Neural crest cell (in vitro differentiated cells): ENCODE data around the gene AFAP1L2. TPM values are rescaled to one million over a fixed set of nuclear protein-coding genes. Genes with fewer than 3 reads are reported as not detected.

ENCODE experiments used
- DNase-seq: peaks from one replicate; pipeline ENCODE4 v3.0.0; 2021; ENCODE audit warnings: low read depth, mixed read lengths, low spot score
- H3K27ac Mint-ChIP-seq: one replicate; pipeline ENCODE4 v1.8.0; 2021; ENCODE audit warnings: mild to moderate bottlenecking, mixed read lengths; ENCODE audit not compliant: unreplicated experiment
- H3K27me3 Mint-ChIP-seq: 2 replicates; pipeline ENCODE4 v1.8.0; 2021; ENCODE audit warnings: low read depth, mild to moderate bottlenecking, mixed read lengths
- H3K36me3 Mint-ChIP-seq: 2 replicates; pipeline ENCODE4 v1.8.0; 2021; ENCODE audit warnings: low read depth, mild to moderate bottlenecking, mixed read lengths
- H3K4me1 Mint-ChIP-seq: 2 replicates; pipeline ENCODE4 v1.8.0; 2021; ENCODE audit warnings: mixed read lengths
- H3K4me3 Mint-ChIP-seq: one replicate; pipeline ENCODE4 v1.8.0; 2021; ENCODE audit warnings: mild to moderate bottlenecking, mixed read lengths
- H3K9me3 Mint-ChIP-seq: 2 replicates; pipeline ENCODE4 v1.8.0; 2021; ENCODE audit warnings: mixed read lengths
- total RNA-seq: library from RNA; stranded (reverse); gene quantifications from 2 replicates; pipeline ENCODE4 v1.2.1, GENCODE V29; 2021
- TF ChIP-seq, protein P1 (sequence below): fragments of 200-600 bp; sonication (generic); conservative IDR thresholded peaks from 2 replicates; pipeline ENCODE4 v1.5.0; 2021; ENCODE audit warnings: antibody characterized with exemption, mild to moderate bottlenecking

AFAP1L2 gene
- total RNA-seq, 1 donor from 2014 or later, result 72.1 TPM

DNA sequence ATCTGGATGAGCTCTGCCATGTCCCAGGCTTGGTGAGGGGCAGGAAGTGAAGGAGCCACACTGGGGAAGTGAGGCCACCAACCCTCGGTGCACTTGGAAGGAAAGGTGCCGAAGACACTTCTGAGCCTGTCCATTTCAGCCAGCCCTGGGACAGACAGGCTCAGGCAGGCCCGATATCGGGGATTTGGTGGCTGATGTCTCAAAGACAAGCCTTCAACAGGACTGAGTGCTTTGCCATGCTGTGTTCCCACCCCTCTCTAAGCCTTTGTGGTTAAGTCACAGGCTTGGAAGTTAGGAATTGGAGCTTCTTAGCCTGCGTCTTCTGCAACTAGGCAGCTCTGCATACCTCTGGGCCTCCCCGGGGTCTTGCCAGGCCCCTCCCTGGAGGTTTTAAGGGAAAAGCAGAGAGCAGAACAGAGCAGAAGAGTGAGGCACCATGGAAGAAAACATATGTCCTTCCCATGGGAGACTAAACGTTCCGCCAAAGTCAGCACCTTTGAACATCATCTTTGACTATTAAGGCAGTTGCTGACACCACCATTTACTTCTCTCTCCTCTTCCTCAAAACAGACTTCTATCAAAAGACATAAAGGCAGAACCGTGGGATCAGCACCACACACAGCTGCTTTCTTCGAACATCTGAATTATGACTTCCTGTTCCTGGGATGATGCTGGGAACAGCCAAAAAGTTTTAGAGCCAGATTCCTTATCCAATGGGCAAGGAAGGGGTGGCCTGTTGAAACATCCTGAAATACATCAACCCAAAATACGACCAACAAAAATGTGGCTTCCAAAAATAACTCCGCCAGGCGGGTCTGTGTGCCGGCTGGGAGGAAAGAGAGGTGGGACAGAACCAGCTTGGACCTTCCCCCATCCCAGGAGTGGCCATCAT lies 71.8 kb downstream of the AFAP1L2 start:
- no peak for DNase-seq

DNA sequence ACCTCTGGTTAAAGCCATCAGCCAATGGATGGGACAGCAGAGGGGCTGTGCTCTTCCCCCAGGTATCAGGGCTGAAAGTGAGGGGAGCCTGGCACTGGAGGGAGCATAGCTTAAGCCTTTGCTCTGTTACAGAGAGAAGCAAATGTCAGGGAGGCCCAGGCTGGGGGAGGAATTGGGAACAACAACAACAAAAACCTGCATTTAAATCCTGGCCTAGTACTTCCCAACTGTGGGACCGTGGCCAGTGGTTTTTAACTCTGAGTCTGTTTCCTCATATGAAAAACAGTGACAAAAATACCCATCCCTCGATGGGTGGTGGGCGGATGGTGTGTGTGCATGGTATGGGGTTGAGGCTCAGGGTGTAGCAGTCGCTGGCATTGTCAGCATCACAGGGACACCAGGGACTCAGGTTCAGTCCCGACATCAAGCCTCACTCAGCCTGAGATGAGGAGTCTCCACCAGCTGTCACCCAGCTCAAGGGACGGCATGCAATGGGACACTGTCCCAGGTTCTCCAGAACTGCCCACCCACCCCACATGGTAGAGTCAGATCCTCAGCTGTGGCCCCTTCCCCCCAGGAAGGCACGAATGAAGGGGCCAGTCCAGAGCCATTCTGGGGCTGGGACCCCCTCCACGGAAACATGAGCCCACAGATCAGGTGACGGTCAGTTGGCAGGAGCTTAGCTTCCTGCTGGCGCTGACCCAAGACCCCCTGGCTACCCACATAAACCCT lies 74.5 kb downstream of the AFAP1L2 start:
- H3K36me3 Mint-ChIP-seq, result no peaks in the 10 kb centered on the region
- H3K4me3 Mint-ChIP-seq, result no peak overlapping the region
- TF ChIP-seq, protein P1, sequence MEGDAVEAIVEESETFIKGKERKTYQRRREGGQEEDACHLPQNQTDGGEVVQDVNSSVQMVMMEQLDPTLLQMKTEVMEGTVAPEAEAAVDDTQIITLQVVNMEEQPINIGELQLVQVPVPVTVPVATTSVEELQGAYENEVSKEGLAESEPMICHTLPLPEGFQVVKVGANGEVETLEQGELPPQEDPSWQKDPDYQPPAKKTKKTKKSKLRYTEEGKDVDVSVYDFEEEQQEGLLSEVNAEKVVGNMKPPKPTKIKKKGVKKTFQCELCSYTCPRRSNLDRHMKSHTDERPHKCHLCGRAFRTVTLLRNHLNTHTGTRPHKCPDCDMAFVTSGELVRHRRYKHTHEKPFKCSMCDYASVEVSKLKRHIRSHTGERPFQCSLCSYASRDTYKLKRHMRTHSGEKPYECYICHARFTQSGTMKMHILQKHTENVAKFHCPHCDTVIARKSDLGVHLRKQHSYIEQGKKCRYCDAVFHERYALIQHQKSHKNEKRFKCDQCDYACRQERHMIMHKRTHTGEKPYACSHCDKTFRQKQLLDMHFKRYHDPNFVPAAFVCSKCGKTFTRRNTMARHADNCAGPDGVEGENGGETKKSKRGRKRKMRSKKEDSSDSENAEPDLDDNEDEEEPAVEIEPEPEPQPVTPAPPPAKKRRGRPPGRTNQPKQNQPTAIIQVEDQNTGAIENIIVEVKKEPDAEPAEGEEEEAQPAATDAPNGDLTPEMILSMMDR, result no peak
- no peak for DNase-seq
- peaks cover 39% of the 10 kb centered on the region for H3K4me1 Mint-ChIP-seq
- H3K9me3 Mint-ChIP-seq, result no peaks in the 10 kb centered on the region
- H3K27me3 Mint-ChIP-seq, result no peaks in the 10 kb centered on the region
- no peak overlapping the region for H3K27ac Mint-ChIP-seq

More for the DNA sequence above, 71.8 kb downstream of the AFAP1L2 start:
- no peak overlapping the region for H3K27ac Mint-ChIP-seq
- peaks cover 3% of the 10 kb centered on the region for H3K36me3 Mint-ChIP-seq
- H3K4me3 Mint-ChIP-seq, result no peak overlapping the region
- TF ChIP-seq, protein P1, result no peak
- peaks cover 31% of the 10 kb centered on the region for H3K4me1 Mint-ChIP-seq
- no peaks in the 10 kb centered on the region for H3K9me3 Mint-ChIP-seq
- H3K27me3 Mint-ChIP-seq, result no peaks in the 10 kb centered on the region

DNA sequence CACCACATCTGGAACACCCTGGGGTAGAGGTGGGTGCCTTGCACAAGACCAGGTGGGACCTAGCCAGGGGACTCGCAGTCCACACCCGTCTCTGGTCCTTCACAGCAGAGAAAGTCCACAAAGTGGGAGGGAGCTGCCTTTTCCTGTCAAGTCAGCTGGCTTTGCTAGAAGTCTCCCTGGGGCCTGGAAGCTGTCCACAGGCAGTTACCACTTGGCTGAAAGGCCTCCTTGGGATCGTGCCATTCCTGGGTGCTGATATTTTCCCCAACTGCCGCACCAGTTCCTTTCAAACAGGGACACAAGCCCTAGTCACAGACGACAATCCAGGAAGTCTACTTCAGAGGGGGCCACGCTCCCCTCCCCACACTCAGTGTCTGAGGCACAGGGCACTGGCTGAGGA lies 75.4 kb downstream of the AFAP1L2 start:
- TF ChIP-seq, protein P1, result no peak
- H3K36me3 Mint-ChIP-seq, result no peaks in the 10 kb centered on the region
- no peak for DNase-seq
- no peak overlapping the region for H3K4me3 Mint-ChIP-seq
- H3K27me3 Mint-ChIP-seq, result no peaks in the 10 kb centered on the region
- peaks cover 38% of the 10 kb centered on the region for H3K4me1 Mint-ChIP-seq
- H3K27ac Mint-ChIP-seq, result no peak overlapping the region
- H3K9me3 Mint-ChIP-seq, result no peaks in the 10 kb centered on the region

DNA sequence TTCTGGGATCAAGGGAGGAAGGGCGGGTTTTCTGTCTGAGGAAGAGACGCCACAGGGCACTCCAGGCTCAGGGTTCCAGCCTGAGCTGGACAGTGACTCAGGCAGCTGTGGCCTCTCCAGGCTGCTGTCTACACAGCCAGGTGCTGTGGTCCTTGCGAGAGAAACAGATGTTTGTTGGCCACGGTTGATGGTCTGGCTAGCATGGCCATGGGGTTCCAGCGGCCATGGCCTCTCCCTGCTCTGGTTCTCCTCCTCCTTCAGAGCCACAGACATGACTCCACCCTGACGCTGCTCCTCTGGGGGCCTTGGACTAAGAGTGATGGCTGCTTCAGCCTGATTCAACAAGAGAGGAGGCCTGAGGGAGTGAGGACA lies 75.9 kb downstream of the AFAP1L2 start:
- Mint-ChIP-seq H3K36me3 (no peaks in the 10 kb centered on the region), H3K27ac (no peak overlapping the region), H3K9me3 (no peaks in the 10 kb centered on the region), H3K4me3 (no peak overlapping the region), H3K4me1 (peaks cover 39% of the 10 kb centered on the region), H3K27me3 (no peaks in the 10 kb centered on the region)
- TF ChIP-seq, protein P1, result no peak
- DNase-seq, result no peak

- no peaks in the 10 kb centered on the region for H3K36me3 Mint-ChIP-seq
- DNase-seq, result no peak
- peaks cover 34% of the 10 kb centered on the region for H3K4me1 Mint-ChIP-seq
- TF ChIP-seq, protein P1, result no peak
- H3K27me3 Mint-ChIP-seq, result no peaks in the 10 kb centered on the region
- no peaks in the 10 kb centered on the region for H3K9me3 Mint-ChIP-seq
- H3K4me3 Mint-ChIP-seq, result no peak overlapping the region
- peak overlapping the region; percentile 57 for H3K27ac Mint-ChIP-seq
These were observed 76.5 kb downstream of the AFAP1L2 start for GRCh38 chr10:114327537-114328440.
